Measurements from ENCODE around the gene LRRC8B.

LRRC8B gene

DNA sequence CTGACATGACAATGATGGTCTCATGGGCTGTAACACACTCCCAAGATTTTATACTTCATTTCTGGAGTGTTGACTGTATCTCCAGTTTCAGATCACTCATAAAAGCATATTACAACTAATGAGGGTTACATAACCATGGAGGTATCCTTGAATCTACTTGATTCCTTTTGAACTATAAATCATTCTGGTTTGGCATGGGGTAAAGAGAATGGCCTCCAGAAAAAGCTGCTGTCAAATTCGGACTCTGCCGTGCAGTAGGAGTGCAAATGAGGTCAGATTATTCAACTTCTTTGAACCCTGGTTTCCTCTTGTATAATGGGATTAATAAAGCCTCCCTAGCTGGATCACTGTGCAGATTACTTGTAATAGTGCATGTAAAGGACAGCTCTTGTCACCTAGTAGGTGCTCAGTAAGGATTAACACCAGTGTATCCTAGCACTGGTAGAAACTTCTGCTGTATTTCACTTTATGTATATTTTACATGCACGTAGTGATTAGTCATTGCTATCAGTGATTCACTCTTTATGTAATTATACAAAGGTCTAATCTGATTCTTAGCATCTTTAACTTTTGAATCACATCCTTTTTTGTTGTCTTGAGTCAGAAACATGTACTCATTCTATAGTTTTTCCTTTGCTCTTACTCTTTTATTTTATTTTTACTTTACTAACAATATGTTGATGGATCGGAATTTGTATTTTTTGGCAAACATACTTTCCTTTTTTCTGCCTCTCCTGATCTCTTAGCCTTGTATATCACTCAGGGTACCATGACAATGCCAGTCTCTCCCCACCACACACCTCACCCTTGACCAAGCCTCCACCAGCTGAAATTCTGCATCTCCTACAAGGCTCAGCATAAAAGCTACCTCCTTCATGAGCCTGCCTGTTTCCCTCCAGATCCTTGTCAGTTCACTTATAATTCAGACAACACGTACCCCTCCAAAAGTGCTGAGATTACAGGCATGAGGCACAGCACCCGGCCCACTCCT is 111.5 kb downstream of the LRRC8B start:
- no peak for DNase-seq

DNA sequence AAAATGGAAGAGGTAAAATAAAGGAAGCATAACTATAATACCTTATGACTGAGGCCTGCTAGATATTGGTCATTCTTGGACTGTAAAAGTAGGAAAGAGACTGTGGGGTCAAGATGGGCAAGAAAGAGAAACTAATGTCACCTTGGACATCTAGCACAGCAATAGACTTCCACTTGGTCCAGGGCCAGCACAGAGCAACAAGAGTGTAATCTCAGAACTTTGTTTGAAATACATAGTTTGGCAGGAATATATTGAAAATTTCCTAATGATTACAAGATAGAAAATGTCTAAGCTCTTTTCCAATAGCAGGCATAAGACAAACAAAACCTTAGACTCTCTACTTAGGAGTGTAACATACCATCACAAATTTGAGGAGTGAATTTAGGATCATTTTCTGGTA is 112.9 kb downstream of the LRRC8B start:
- no peak for DNase-seq

DNA sequence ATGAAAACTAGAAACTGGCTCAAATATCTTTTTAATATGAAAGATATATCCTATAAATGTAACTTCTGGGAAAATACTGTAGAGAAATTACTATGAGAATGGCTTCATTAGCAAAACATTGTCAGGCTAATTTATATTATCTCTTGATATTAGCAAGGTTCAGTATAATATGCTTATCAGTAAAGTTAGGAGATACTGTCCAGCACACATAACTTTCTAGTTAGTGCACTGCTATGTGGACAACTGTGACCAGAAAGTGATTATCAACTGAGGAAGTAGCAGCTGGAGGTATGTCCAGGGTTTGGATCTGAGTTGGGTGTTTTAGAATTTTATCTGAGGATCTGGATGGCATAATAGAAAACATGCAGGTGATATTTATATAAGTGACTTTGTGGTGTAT is 115.8 kb downstream of the LRRC8B start:
- no peak for DNase-seq

DNA sequence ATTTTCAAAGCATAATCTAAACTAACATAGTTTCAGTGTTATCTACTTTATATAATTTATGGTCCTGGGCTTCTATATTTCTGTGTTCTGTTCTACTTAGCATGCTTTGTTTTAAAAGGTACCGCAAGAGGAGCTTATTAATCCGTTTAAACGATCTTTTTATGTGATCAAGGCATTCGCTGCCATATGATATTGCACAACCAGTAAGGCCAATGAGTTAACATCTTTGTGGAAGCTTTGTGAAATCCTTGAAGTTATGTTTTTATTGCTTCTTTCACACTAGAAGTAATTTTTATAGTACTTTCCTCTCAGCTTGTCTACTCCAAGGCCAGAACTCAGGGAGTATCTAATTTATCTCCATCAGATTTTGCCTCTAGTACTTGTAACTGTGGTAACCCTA is 117.2 kb downstream of the LRRC8B start:
- DNase-seq = no peak

DNA sequence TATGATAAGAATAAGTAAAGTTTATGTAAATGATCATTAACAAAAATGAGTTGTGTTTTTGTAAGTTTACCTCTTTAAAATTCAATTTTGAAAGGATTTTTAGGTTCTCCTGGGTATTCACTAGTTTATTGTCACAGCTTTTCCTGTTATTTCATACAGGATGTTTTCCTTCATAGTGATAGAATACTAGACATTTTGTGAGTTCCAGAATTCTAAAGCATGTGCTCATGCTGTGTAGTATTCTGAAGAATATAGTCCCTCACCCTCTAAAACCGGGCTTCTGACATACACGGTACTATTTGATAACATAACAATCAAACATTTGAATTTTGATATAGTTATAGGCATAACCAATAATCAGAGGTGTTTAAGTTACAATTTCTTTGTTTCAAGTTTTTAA is 118.9 kb downstream of the LRRC8B start:
- DNase-seq = no peak

DNA sequence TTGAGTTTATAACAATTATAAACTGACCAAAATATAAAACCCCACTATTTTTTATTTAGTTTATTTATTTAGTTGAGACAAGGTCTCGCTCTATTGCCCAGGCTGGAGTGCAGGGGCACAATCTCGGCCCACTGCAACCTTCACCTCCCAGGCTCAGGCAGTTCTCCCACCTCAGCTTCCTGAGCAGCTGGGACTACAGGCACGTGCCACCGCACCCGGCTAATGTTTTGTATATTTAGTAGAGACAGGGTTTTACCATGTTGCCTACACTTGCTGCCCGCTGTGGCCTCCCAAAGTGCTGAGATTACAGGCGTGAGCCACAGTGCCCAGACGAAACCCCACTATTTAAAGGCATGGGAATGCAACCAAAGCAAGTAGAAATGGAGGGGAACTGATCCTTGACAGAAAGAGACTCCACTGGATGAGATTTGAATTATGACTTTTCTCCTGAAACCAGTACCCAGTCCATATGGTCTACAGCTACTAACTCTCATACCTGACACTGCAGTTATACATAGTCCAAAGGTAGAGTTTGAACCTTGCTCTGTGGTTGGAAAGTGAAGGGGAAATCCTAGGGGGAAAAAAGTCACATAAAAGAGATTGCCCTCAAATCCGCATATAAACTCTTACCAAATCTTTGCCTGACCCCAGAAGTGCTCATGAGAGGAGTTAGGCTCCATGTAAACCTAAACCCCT is 119.6 kb downstream of the LRRC8B start:
- DNase-seq = no peak

DNA sequence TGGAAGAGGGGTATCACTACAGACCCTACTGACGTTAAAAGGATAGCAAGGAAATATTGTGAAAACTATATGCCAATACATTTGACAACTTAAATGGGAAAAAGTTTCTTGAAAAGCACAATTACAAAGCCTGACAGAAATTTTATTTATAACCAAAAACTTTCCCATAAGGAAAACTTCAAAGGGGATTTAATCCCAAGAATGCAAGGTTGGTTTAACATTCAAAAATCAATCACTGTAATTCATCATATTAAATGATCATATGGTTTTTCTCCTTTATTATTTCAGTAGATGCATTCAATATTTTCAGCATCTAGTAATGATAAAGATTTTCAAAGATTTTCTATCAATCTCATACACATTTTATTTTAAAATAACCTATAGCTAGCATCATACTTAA is 121.6 kb downstream of the LRRC8B start:
- no peak for DNase-seq
